GM23338 (cell line): ENCODE data around the gene TIMM10.

Source experiments
- EZH2 ChIP-seq: fragments of 200-600 bp; sonication (generic); IDR thresholded peaks from one replicate; pipeline ENCODE4 v1.8.0; 2017; ENCODE audit warnings: antibody characterized with exemption, mild to moderate bottlenecking, low read depth; ENCODE audit not compliant: unreplicated experiment
- EZH2phosphoT487 ChIP-seq: fragments of 200-600 bp; sonication (generic); IDR thresholded peaks from one replicate; pipeline ENCODE4 v1.8.1; 2018; ENCODE audit warnings: antibody characterized with exemption; ENCODE audit not compliant: unreplicated experiment
- JUNB ChIP-seq: IDR thresholded peaks from one replicate; pipeline ENCODE4 v1.6.1; 2016; ENCODE audit warnings: antibody characterized with exemption; ENCODE audit not compliant: unreplicated experiment
- POLR2AphosphoS5 ChIP-seq: IDR thresholded peaks from 2 replicates; pipeline ENCODE4 v1.6.1; 2016; ENCODE audit warnings: antibody characterized with exemption, low read depth
- REST ChIP-seq: IDR thresholded peaks from one replicate; pipeline ENCODE4 v1.6.1; 2018; ENCODE audit warnings: antibody characterized with exemption; ENCODE audit not compliant: unreplicated experiment
- STAT1 ChIP-seq: IDR thresholded peaks from one replicate; pipeline ENCODE4 v1.6.1; 2016; ENCODE audit warnings: antibody characterized with exemption; ENCODE audit not compliant: unreplicated experiment
- ZNF462 ChIP-seq: fragments of 250-450 bp; sonication (Bioruptor Pico); IDR thresholded peaks from 2 replicates; pipeline ENCODE4 v1.5.0; 2020; ENCODE audit warnings: mild to moderate bottlenecking, moderate library complexity
- TF ChIP-seq, protein P1 (sequence below), 2 experiments: fragments of 200-600 bp in 1 of 2; sonication (generic) in 1 of 2; conservative IDR thresholded peaks; 2 replicates each; pipeline versions ENCODE4 v1.5.1 to v1.6.1; 2016 to 2017; ENCODE audit warnings: antibody characterized with exemption in 2 of 2, low read depth in 2 of 2, mild to moderate bottlenecking in 2 of 2, moderate library complexity in 1 of 2
- TF ChIP-seq, protein P2 (sequence below): IDR thresholded peaks from 2 replicates; pipeline ENCODE4 v1.6.1; 2016; ENCODE audit warnings: antibody characterized with exemption

GRCh38 chr11:57513452-57513795, 17.1 kb downstream of the TIMM10 start:
- TF ChIP-seq, protein P1, sequence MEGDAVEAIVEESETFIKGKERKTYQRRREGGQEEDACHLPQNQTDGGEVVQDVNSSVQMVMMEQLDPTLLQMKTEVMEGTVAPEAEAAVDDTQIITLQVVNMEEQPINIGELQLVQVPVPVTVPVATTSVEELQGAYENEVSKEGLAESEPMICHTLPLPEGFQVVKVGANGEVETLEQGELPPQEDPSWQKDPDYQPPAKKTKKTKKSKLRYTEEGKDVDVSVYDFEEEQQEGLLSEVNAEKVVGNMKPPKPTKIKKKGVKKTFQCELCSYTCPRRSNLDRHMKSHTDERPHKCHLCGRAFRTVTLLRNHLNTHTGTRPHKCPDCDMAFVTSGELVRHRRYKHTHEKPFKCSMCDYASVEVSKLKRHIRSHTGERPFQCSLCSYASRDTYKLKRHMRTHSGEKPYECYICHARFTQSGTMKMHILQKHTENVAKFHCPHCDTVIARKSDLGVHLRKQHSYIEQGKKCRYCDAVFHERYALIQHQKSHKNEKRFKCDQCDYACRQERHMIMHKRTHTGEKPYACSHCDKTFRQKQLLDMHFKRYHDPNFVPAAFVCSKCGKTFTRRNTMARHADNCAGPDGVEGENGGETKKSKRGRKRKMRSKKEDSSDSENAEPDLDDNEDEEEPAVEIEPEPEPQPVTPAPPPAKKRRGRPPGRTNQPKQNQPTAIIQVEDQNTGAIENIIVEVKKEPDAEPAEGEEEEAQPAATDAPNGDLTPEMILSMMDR (conservative IDR thresholded peaks at IDR 0.05; ENCODE audit: low read depth in 2 of 2): no peak
- TF ChIP-seq EZH2: no peak
- no peak for TF ChIP-seq POLR2AphosphoS5
- no peak for TF ChIP-seq ZNF462 (CRISPR knock-in tag)
- TF ChIP-seq JUNB: no peak
- TF ChIP-seq REST: no peak
- no peak for TF ChIP-seq EZH2phosphoT487
- TF ChIP-seq, protein P2, sequence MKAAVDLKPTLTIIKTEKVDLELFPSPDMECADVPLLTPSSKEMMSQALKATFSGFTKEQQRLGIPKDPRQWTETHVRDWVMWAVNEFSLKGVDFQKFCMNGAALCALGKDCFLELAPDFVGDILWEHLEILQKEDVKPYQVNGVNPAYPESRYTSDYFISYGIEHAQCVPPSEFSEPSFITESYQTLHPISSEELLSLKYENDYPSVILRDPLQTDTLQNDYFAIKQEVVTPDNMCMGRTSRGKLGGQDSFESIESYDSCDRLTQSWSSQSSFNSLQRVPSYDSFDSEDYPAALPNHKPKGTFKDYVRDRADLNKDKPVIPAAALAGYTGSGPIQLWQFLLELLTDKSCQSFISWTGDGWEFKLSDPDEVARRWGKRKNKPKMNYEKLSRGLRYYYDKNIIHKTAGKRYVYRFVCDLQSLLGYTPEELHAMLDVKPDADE: no peak
- TF ChIP-seq STAT1: no peak
